B cell (primary cell): Measurements from ENCODE around the gene PDZRN3. TPM values are rescaled to one million over a fixed set of nuclear protein-coding genes. Genes with fewer than 3 reads are reported as not detected.

Experiments
- ATAC-seq: fragments of 200-7000 bp; cut with Tn5 transposase; one replicate; pipeline ENCODE4 v1.10.0; 2021; ENCODE audit warnings: low read depth, mild to moderate bottlenecking, moderate number of reproducible peaks, moderate library complexity
- CTCF ChIA-PET: fragments of 350-600 bp; sonication (Branson Sonifier 250); formaldehyde crosslinking; loops from one replicate; lab custom pipeline; 2021; ENCODE audit warnings: antibody characterized with exemption, inconsistent platforms; lab: Charles Lee
- POLR2A ChIA-PET: fragments of 350-600 bp; sonication (Branson Sonifier 250); formaldehyde crosslinking; loops from one replicate; lab custom pipeline; 2021; ENCODE audit warnings: antibody characterized with exemption; lab: Charles Lee
- DNase-seq: peaks from one replicate; pipeline ENCODE4 v3.0.0; 2013
- H2AFZ ChIP-seq: 2 replicates; pipeline ENCODE4 v1.6.1; 2012; ENCODE audit warnings: mild to moderate bottlenecking, low read depth, low read length; ENCODE audit not compliant: insufficient read depth, poor library complexity, severe bottlenecking
- H3K27ac ChIP-seq, 2 donors: 1 replicate in 1 of 2; 2 replicates in 1 of 2; pipeline ENCODE4 v1.5.1; 2012 to 2013; ENCODE audit warnings: low read length in 2 of 2, mild to moderate bottlenecking in 2 of 2, moderate library complexity in 1 of 2
- H3K27me3 ChIP-seq, 4 experiments: fragments of 200-600 bp in 1 of 4; sonication (generic) in 1 of 4; replicated peaks in 1 of 4; 1 replicate in 2 of 4; 2 replicates in 2 of 4; pipeline versions ENCODE4 v1.6.1 to v1.7.0; 2013 to 2016; ENCODE audit warnings: low read length in 3 of 4, mild to moderate bottlenecking in 2 of 4, mixed read lengths in 1 of 4, moderate library complexity in 1 of 4; ENCODE audit not compliant: insufficient read depth in 4 of 4, control insufficient read depth in 3 of 4; ENCODE audit errors: control extremely low read depth in 1 of 4
- H3K36me3 ChIP-seq, 2 experiments: replicated peaks in 1 of 2; 1 replicate in 1 of 2; 2 replicates in 1 of 2; pipeline versions ENCODE4 v1.6.1 to v1.7.1; 2013; ENCODE audit warnings: low read length in 1 of 2; ENCODE audit not compliant: insufficient read depth in 2 of 2, control insufficient read depth in 1 of 2; ENCODE audit errors: control extremely low read depth in 1 of 2, extremely low read depth in 1 of 2
- H3K4me1 ChIP-seq, 2 donors: fragments of 200-600 bp in 1 of 2; sonication (generic) in 1 of 2; 1 replicate in 1 of 2; 2 replicates in 1 of 2; pipeline versions ENCODE4 v1.5.1 to v1.6.1; 2013 to 2017; ENCODE audit warnings: low read length in 2 of 2; ENCODE audit not compliant: control insufficient read depth in 2 of 2, insufficient read depth in 2 of 2
- H3K4me2 ChIP-seq: replicated peaks from 2 replicates; pipeline ENCODE3; 2012; ENCODE audit warnings: mild to moderate bottlenecking, low read depth, low read length; ENCODE audit not compliant: poor library complexity, severe bottlenecking
- H3K4me3 ChIP-seq, 5 experiments: fragments of 200-600 bp in 1 of 5; sonication (generic) in 1 of 5; 1 replicate in 3 of 5; 2 replicates in 2 of 5; pipeline versions ENCODE4 v1.5.1 to v1.7.0; 2011 to 2016; ENCODE audit warnings: low read length in 4 of 5, mild to moderate bottlenecking in 4 of 5, low read depth in 2 of 5, control low read depth in 1 of 5, moderate library complexity in 1 of 5; ENCODE audit not compliant: insufficient read depth in 1 of 5; ENCODE audit errors: control extremely low read depth in 1 of 5, extremely low read depth in 1 of 5
- H3K79me2 ChIP-seq: fragments of 200-600 bp; sonication (generic); one replicate; pipeline ENCODE4 v1.6.0; 2016; ENCODE audit warnings: low read length; ENCODE audit not compliant: control insufficient read depth, insufficient read depth
- H3K9ac ChIP-seq: fragments of 200-600 bp; sonication (generic); 2 replicates; pipeline ENCODE4 v1.6.1; 2017; ENCODE audit warnings: mild to moderate bottlenecking, low read length, moderate library complexity
- H3K9me3 ChIP-seq, 3 donors: one replicate each; pipeline versions ENCODE4 v1.6.1 to v1.7.1; 2013; ENCODE audit warnings: low read length in 2 of 3; ENCODE audit not compliant: control insufficient read depth in 2 of 3, insufficient read depth in 1 of 3; ENCODE audit errors: control extremely low read depth in 1 of 3
- H4K20me1 ChIP-seq: 2 replicates; pipeline ENCODE4 v1.6.0; 2012; ENCODE audit warnings: mild to moderate bottlenecking, low read length; ENCODE audit not compliant: insufficient read depth, control insufficient read depth, poor library complexity, severe bottlenecking
- H3K27ac Mint-ChIP-seq: one replicate; pipeline ENCODE4 v1.8.0; 2021; ENCODE audit warnings: mixed read lengths
- H3K27me3 Mint-ChIP-seq: one replicate; pipeline ENCODE4 v1.8.0; 2021; ENCODE audit warnings: mixed read lengths
- H3K4me1 Mint-ChIP-seq: one replicate; pipeline ENCODE4 v1.8.0; 2021; ENCODE audit warnings: mixed read lengths
- H3K4me3 Mint-ChIP-seq: one replicate; pipeline ENCODE4 v1.8.0; 2021; ENCODE audit warnings: mixed read lengths
- H3K9me3 Mint-ChIP-seq: one replicate; pipeline ENCODE4 v1.8.0; 2022; ENCODE audit warnings: mixed read lengths; ENCODE audit not compliant: insufficient read depth
- CTCF ChIP-seq: fragments of 200-600 bp; IDR thresholded peaks from one replicate; pipeline ENCODE4 v1.8.0; 2022; ENCODE audit warnings: antibody characterized with exemption, mild to moderate bottlenecking
- EZH2 ChIP-seq: IDR thresholded peaks from 2 replicates; pipeline ENCODE4 v1.6.1; 2012; ENCODE audit warnings: borderline replicate concordance, low read depth, mild to moderate bottlenecking, moderate library complexity, low read length; ENCODE audit not compliant: insufficient read depth, poor library complexity, severe bottlenecking
- WGBS: methylation state at CpG from one replicate; pipeline ENCODE4 v1.1.5; 2013; ENCODE audit warnings: missing lambda C conversion rate; ENCODE audit not compliant: insufficient coverage; 5-methylcytosine and 5-hydroxymethylcytosine counted together
- intact Hi-C: fragments of 100-400 bp; cut with micrococcal nuclease; formaldehyde crosslinking; loops from one replicate; pipeline ENCODE4 v1.10.0; 2022
- polyA plus RNA-seq: library from polyadenylated mRNA; depleted of rRNA; stranded (reverse); fragments of >200 nt; gene quantifications from 2 replicates; pipeline ENCODE4 v1.2.3, GENCODE V29; 2012
- total RNA-seq, 2 donors: library from RNA; stranded (reverse); fragments of 120-200 nt in 1 of 2; gene quantifications; 1 replicate in 1 of 2; 2 replicates in 1 of 2; pipeline versions ENCODE4 v1.2.3 to v1.2.4, GENCODE V29; 2013 to 2022

Gene PDZRN3
- total and polyA plus RNA-seq, 2 donors (not counting 1 experiment from before 2014, with no cell fraction given): not detected

- Histone ChIP-seq H3K9me3 (no peaks in the 10 kb centered on the region), H3K36me3 (no peaks in the 10 kb centered on the region), H3K4me3 (no peak overlapping the region), H3K4me1 (peaks cover 21 to 22% of the 10 kb centered on the region in 2 donors), H3K4me2 (peak overlapping the region; percentile 10), H2AFZ (no peak overlapping the region), H3K79me2 (no peaks in the 10 kb centered on the region), H4K20me1 (no peaks in the 10 kb centered on the region), H3K27me3 (no peaks in the 10 kb centered on the region), H3K27ac (no peak overlapping the region), H3K9ac (no peak overlapping the region)
- no peak for TF ChIP-seq CTCF
- TF ChIP-seq EZH2: no peak
- CTCF ChIA-PET: no interaction called here
- no CpG with 5 or more reads among the region's 3 CpGs for WGBS
- POLR2A ChIA-PET: no interaction called here
- Mint-ChIP-seq H3K9me3 (no peaks in the 10 kb centered on the region), H3K27me3 (no peaks in the 10 kb centered on the region), H3K4me1 (peaks cover 16% of the 10 kb centered on the region), H3K4me3 (peak overlapping the region; percentile 8), H3K27ac (no peak overlapping the region)
- DNase-seq: peak; percentile 48
- ATAC-seq: peak; percentile 56
- intact Hi-C loops: no loop called here
These were observed 173.3 kb downstream of the PDZRN3 start for GRCh38 chr3:73451301-73451944.

GRCh38 chr3:73449774-73450173 lies 175.0 kb downstream of the PDZRN3 start:
- no peak for TF ChIP-seq CTCF
- no peak for TF ChIP-seq EZH2
- Histone ChIP-seq H3K79me2 (no peaks in the 10 kb centered on the region), H3K27me3 (no peaks in the 10 kb centered on the region), H3K36me3 (no peaks in the 10 kb centered on the region), H3K27ac (no peak overlapping the region), H3K4me3 (no peak overlapping the region), H3K9ac (no peak overlapping the region), H3K4me2 (no peak overlapping the region), H4K20me1 (no peaks in the 10 kb centered on the region), H3K9me3 (no peaks in the 10 kb centered on the region), H3K4me1 (peaks cover 21 to 22% of the 10 kb centered on the region in 2 donors), H2AFZ (no peak overlapping the region)
- ChIA-PET POLR2A (no interaction called here), CTCF (no interaction called here)
- ATAC-seq (no peak), DNase-seq (no peak)
- Mint-ChIP-seq H3K9me3 (no peaks in the 10 kb centered on the region), H3K4me1 (peaks cover 16% of the 10 kb centered on the region), H3K27me3 (peaks cover 3% of the 10 kb centered on the region), H3K4me3 (no peak overlapping the region), H3K27ac (no peak overlapping the region)
- intact Hi-C loops: no loop called here
- no CpG with 5 or more reads among the region's 4 CpGs for WGBS
